IMR-90 (cell line): ENCODE measurements around the gene UGT1A3. TPM values are rescaled to one million over a fixed set of nuclear protein-coding genes. Genes with fewer than 3 reads are reported as not detected.

Source experiments
- ATAC-seq: fragments of 200-7000 bp; cut with Tn5 transposase; 2 replicates; pipeline ENCODE4 v1.9.1; 2020; ENCODE audit warnings: low read depth, mild to moderate bottlenecking, moderate library complexity
- BruUV-seq: library from RNA; stranded (reverse); fragments of 400-500 nt; replicated peaks from 2 replicates; lab custom pipeline; 2021; lab: Mats Ljungman, UMichigan
- CTCF ChIA-PET: fragments of 300-600 bp; formaldehyde crosslinking; extraction: SDS; loops from one replicate; lab custom pipeline; 2021; ENCODE audit warnings: antibody characterized with exemption; lab: Yijun Ruan, JAX
- POLR2A ChIA-PET: fragments of 300-600 bp; sonication (Branson Sonifier 250); formaldehyde crosslinking; loops from one replicate; lab custom pipeline; 2022; ENCODE audit warnings: antibody characterized with exemption; ENCODE audit not compliant: unreplicated experiment; lab: Charles Lee
- DNase-seq: peaks from one replicate; pipeline ENCODE4 v3.0.0; 2013
- H2AFZ ChIP-seq: replicated peaks from 2 replicates; pipeline ENCODE3; 2013; ENCODE audit warnings: low read length, mild to moderate bottlenecking; ENCODE audit not compliant: poor library complexity
- H2AK5ac ChIP-seq: 2 replicates; pipeline ENCODE4 v1.6.1; 2013; ENCODE audit warnings: low read depth, low read length, inconsistent platforms
- H2AK9ac ChIP-seq: replicated peaks from 2 replicates; pipeline ENCODE3; 2013; ENCODE audit warnings: mild to moderate bottlenecking, low read depth, low read length, moderate library complexity; ENCODE audit not compliant: poor library complexity
- H2BK120ac ChIP-seq: 2 replicates; pipeline ENCODE4 v1.6.1; 2013; ENCODE audit warnings: low read depth, low read length, inconsistent platforms
- H2BK15ac ChIP-seq: 3 replicates; pipeline ENCODE4 v1.6.1; 2013; ENCODE audit warnings: low read depth, low read length, inconsistent platforms
- H2BK20ac ChIP-seq: 2 replicates; pipeline ENCODE4 v1.6.1; 2013; ENCODE audit warnings: low read depth, mild to moderate bottlenecking, inconsistent platforms, low read length, moderate library complexity
- H2BK5ac ChIP-seq: 2 replicates; pipeline ENCODE4 v1.6.1; 2013; ENCODE audit warnings: mild to moderate bottlenecking, low read depth, low read length, inconsistent platforms; ENCODE audit not compliant: poor library complexity, severe bottlenecking
- H3K14ac ChIP-seq: replicated peaks from 2 replicates; pipeline ENCODE4 v1.6.1; 2013; ENCODE audit warnings: low read depth, low read length, inconsistent platforms
- H3K18ac ChIP-seq: 2 replicates; pipeline ENCODE4 v1.6.1; 2013; ENCODE audit warnings: low read depth, low read length, control low read depth
- H3K23ac ChIP-seq: 2 replicates; pipeline ENCODE4 v1.6.1; 2013; ENCODE audit warnings: low read depth, low read length, inconsistent platforms
- H3K27ac ChIP-seq: 2 replicates; pipeline ENCODE4 v1.5.1; 2013; ENCODE audit warnings: mild to moderate bottlenecking, control low read depth, low read length; ENCODE audit not compliant: insufficient read depth
- H3K27me3 ChIP-seq: 2 replicates; pipeline ENCODE4 v1.6.1; 2013; ENCODE audit warnings: low read length; ENCODE audit not compliant: control insufficient read depth, insufficient read depth
- H3K36me3 ChIP-seq: 2 replicates; pipeline ENCODE4 v1.6.1; 2013; ENCODE audit warnings: low read length, mixed read lengths; ENCODE audit not compliant: control insufficient read depth, insufficient read depth
- H3K4ac ChIP-seq: 2 replicates; pipeline ENCODE4 v1.6.1; 2013; ENCODE audit warnings: low read depth, low read length, inconsistent platforms
- H3K4me1 ChIP-seq: 2 replicates; pipeline ENCODE4 v1.6.1; 2013; ENCODE audit warnings: low read length, mixed read lengths; ENCODE audit not compliant: control insufficient read depth, insufficient read depth
- H3K4me2 ChIP-seq: 2 replicates; pipeline ENCODE4 v1.6.1; 2013; ENCODE audit warnings: low read depth, mild to moderate bottlenecking, control low read depth, low read length, moderate library complexity
- H3K4me3 ChIP-seq: 2 replicates; pipeline ENCODE4 v1.5.1; 2013; ENCODE audit warnings: low read depth, mild to moderate bottlenecking, control low read depth, low read length, moderate library complexity; ENCODE audit not compliant: insufficient read depth
- H3K56ac ChIP-seq: 2 replicates; pipeline ENCODE4 v1.6.1; 2013; ENCODE audit warnings: low read length, inconsistent platforms; ENCODE audit not compliant: insufficient read depth; ENCODE audit errors: extremely low read depth
- H3K79me1 ChIP-seq, 2 experiments: 2 replicates each; pipeline ENCODE4 v1.6.1; 2013; ENCODE audit warnings: low read length in 2 of 2, inconsistent platforms in 1 of 2, low read depth in 1 of 2
- H3K9ac ChIP-seq: 2 replicates; pipeline ENCODE4 v1.6.1; 2013; ENCODE audit warnings: low read depth, low read length, control low read depth
- H3K9me1 ChIP-seq: 2 replicates; pipeline ENCODE4 v1.6.1; 2013; ENCODE audit warnings: low read length, inconsistent platforms; ENCODE audit not compliant: insufficient read depth
- H3K9me3 ChIP-seq: 2 replicates; pipeline ENCODE4 v1.6.1; 2013; ENCODE audit warnings: low read length; ENCODE audit not compliant: control insufficient read depth, insufficient read depth
- H4K20me1 ChIP-seq: 2 replicates; pipeline ENCODE4 v1.6.1; 2013; ENCODE audit warnings: low read length, inconsistent platforms; ENCODE audit not compliant: insufficient read depth
- H4K5ac ChIP-seq: 2 replicates; pipeline ENCODE4 v1.6.1; 2013; ENCODE audit warnings: mild to moderate bottlenecking, low read depth, low read length, control low read depth
- H4K8ac ChIP-seq, 2 experiments: 2 replicates each; pipeline ENCODE4 v1.6.1; 2013; ENCODE audit warnings: low read depth in 2 of 2, low read length in 2 of 2, control low read depth in 1 of 2, inconsistent platforms in 1 of 2
- H4K91ac ChIP-seq: 2 replicates; pipeline ENCODE4 v1.6.1; 2013; ENCODE audit warnings: low read depth, low read length, inconsistent platforms; ENCODE audit not compliant: insufficient read depth
- BHLHE40 ChIP-seq: fragments of 150-350 bp; IDR thresholded peaks from 2 replicates; pipeline ENCODE4 v1.6.1; 2016; ENCODE audit warnings: mild to moderate bottlenecking, low read depth, low read length
- WGBS, 2 experiments: methylation state at CpG; one replicate each; pipeline versions ENCODE4 v1.1.5 to v1.1.7; 2013; ENCODE audit warnings: missing lambda C conversion rate in 2 of 2; ENCODE audit not compliant: insufficient read length in 1 of 2; ENCODE audit errors: extremely low coverage in 2 of 2; 5-methylcytosine and 5-hydroxymethylcytosine counted together
- dilution Hi-C: fragments of 300-500 bp; cut with HindIII; formaldehyde crosslinking; loops from one replicate; pipeline ENCODE4 v1.14.3; 2018; ENCODE audit warnings: low sequenced_read_pairs; ENCODE audit not compliant: unreplicated experiment
- in situ Hi-C: fragments of 300-500 bp; cut with MboI; formaldehyde crosslinking; loops from 3 replicates; pipeline ENCODE4 v1.14.3; 2019; ENCODE audit warnings: low sequenced_read_pairs, inconsistent platforms, mixed read lengths
- intact Hi-C: fragments of 100-400 bp; cut with micrococcal nuclease; formaldehyde crosslinking; loops from 2 replicates; pipeline ENCODE4 v1.10.0; 2022
- polyA plus RNA-seq, 3 experiments: library from polyadenylated mRNA; depleted of rRNA; stranded (reverse); fragments of >200 nt; gene quantifications; 2 replicates each; pipeline ENCODE4 v1.2.3, GENCODE V29; 2012; ENCODE audit warnings: low replicate concordance in 1 of 3
- total RNA-seq: library from RNA; depleted of rRNA; stranded (reverse); fragments of >200 nt; gene quantifications from 2 replicates; pipeline ENCODE4 v1.2.3, GENCODE V29; 2012

Gene UGT1A3
- total and polyA plus RNA-seq, 2 of the 4 experiments (the other 2 are of a cell fraction): not detected

DNA sequence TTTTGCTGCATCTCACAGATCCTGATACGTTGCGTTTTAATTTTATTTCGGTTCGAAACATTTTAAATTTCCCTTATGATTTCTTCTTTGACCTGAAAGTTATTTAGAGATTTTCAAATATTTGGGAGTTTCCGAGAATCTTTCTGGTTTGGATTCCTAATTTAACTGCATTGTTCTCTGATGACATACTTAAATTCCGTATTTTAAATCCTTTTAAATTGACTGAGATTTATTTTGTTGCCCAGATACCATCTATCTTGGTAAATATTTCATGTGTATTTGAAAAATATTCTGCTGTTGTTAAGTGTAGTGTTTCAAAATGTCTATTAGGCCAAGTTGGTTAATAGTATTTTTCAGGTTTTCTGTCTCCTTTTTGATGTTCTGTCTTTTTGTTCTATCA, 87.0 kb downstream of the UGT1A3 start:
- BruUV-seq: no TSS peak
- Histone ChIP-seq H3K9ac (no peak overlapping the region), H3K27ac (no peak overlapping the region)

More for the DNA sequence above, 87.0 kb downstream of the UGT1A3 start:
- no peak overlapping the region for H3K4me3 ChIP-seq
- H2AK9ac ChIP-seq: no peak overlapping the region
- no peak overlapping the region for H3K23ac ChIP-seq
- dilution Hi-C loops (no loop called here), in situ Hi-C loops (no loop called here), intact Hi-C loops (no loop called here)
- ATAC-seq: no peak
- no peak overlapping the region for H4K5ac ChIP-seq
- H3K79me1 ChIP-seq: no peaks in the 10 kb centered on the region
- H4K8ac ChIP-seq: no peak overlapping the region
- WGBS, 2 experiments: no CpG with 5 or more reads among the region's 6 CpGs
- H3K9me3 ChIP-seq: no peaks in the 10 kb centered on the region
- no peaks in the 10 kb centered on the region for H3K36me3 ChIP-seq
- H3K9me1 ChIP-seq: no peaks in the 10 kb centered on the region
- no peak overlapping the region for H3K4ac ChIP-seq
- H3K4me2 ChIP-seq: no peak overlapping the region
- ChIA-PET CTCF (no interaction called here), POLR2A (no interaction called here)
- H3K27me3 ChIP-seq: peaks cover 5% of the 10 kb centered on the region; the same call in 1 of the 2 replicates
- no peak for DNase-seq
- no peak overlapping the region for H4K91ac ChIP-seq
- no peak overlapping the region for H3K56ac ChIP-seq
- H2BK15ac ChIP-seq: no peak overlapping the region
- no peaks in the 10 kb centered on the region for H4K20me1 ChIP-seq
- H2BK120ac ChIP-seq: no peak overlapping the region
- no peak overlapping the region for H3K14ac ChIP-seq
- no peak overlapping the region for H3K18ac ChIP-seq
- no peak overlapping the region for H2BK5ac ChIP-seq
- H2AK5ac ChIP-seq: no peak overlapping the region
- no peaks in the 10 kb centered on the region for H3K4me1 ChIP-seq
- no peak for TF ChIP-seq BHLHE40
- no peak overlapping the region for H2AFZ ChIP-seq
- H2BK20ac ChIP-seq: no peak overlapping the region
